ENCODE results near the gene SLC38A3. TPM values are rescaled to one million over a fixed set of nuclear protein-coding genes. Genes with fewer than 3 reads are reported as not detected.
A peak's percentile ranks its signal among the peaks of the same experiment; 100 is the strongest.

SLC38A3 gene
- total and polyA plus RNA-seq, 2 experiments from 2014 or later = 0.28 to 1.3 TPM

GRCh38 chr3:50167069-50167840 is 37.8 kb upstream of the SLC38A3 start:
- Histone ChIP-seq H4K20me1 (replicated peaks; ENCODE audit: insufficient read depth) (peaks cover 14% of the 10 kb centered on the region; the same call in 1 of the 2 replicates), H3K4me2 (0 out of 2 replicates have a peak overlapping the region, but pooled peaks have one; percentile 32), H3K27ac (ENCODE audit: low read depth) (no peak overlapping the region), H3K4me1 (ENCODE audit: insufficient read depth) (peaks cover 32% of the 10 kb centered on the region), H3K27me3 (ENCODE audit: insufficient read depth) (no peaks in the 10 kb centered on the region), H3K36me3 (ENCODE audit: insufficient read depth) (peaks cover 4% of the 10 kb centered on the region; the same call in 1 of the 2 replicates), H2AFZ (no peak overlapping the region), H3F3A (replicated peaks; ENCODE audit: low read depth) (no peaks in the 10 kb centered on the region), H3K9me2 (ENCODE audit: insufficient read depth) (no peaks in the 10 kb centered on the region), H3K79me2 (replicated peaks; ENCODE audit: insufficient read depth) (peaks cover 28% of the 10 kb centered on the region), H3K4me3 (no peak overlapping the region)
- no peak for DNase-seq (ENCODE audit: low spot score)
- no peak for ATAC-seq
- Mint-ChIP-seq H3K27me3 (ENCODE audit: insufficient read depth, low read depth, poor library complexity) (peaks cover 6% of the 10 kb centered on the region), H3K4me3 (peak overlapping the region; percentile 32; the same call in 1 of the 3 replicates), H3K9me3 (no peaks in the 10 kb centered on the region), H3K36me3 (ENCODE audit: low read depth) (peaks cover 15% of the 10 kb centered on the region; the same call in 2 of the 3 replicates), H3K4me1 (peaks cover 51% of the 10 kb centered on the region), H3K27ac (peak overlapping the region; percentile 90)
- TF ChIP-seq EZH2 (IDR thresholded peaks at IDR 0.05; ENCODE audit: low read depth, unreplicated experiment) = no peak
- TF ChIP-seq, protein P1, sequence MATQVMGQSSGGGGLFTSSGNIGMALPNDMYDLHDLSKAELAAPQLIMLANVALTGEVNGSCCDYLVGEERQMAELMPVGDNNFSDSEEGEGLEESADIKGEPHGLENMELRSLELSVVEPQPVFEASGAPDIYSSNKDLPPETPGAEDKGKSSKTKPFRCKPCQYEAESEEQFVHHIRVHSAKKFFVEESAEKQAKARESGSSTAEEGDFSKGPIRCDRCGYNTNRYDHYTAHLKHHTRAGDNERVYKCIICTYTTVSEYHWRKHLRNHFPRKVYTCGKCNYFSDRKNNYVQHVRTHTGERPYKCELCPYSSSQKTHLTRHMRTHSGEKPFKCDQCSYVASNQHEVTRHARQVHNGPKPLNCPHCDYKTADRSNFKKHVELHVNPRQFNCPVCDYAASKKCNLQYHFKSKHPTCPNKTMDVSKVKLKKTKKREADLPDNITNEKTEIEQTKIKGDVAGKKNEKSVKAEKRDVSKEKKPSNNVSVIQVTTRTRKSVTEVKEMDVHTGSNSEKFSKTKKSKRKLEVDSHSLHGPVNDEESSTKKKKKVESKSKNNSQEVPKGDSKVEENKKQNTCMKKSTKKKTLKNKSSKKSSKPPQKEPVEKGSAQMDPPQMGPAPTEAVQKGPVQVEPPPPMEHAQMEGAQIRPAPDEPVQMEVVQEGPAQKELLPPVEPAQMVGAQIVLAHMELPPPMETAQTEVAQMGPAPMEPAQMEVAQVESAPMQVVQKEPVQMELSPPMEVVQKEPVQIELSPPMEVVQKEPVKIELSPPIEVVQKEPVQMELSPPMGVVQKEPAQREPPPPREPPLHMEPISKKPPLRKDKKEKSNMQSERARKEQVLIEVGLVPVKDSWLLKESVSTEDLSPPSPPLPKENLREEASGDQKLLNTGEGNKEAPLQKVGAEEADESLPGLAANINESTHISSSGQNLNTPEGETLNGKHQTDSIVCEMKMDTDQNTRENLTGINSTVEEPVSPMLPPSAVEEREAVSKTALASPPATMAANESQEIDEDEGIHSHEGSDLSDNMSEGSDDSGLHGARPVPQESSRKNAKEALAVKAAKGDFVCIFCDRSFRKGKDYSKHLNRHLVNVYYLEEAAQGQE (IDR thresholded peaks at IDR 0.05; ENCODE audit: unreplicated experiment) = no peak
- TF ChIP-seq ZNF462 (CRISPR knock-in tag; IDR thresholded peaks at IDR 0.05) = no peak
- TF ChIP-seq CREB1 (CRISPR knock-in tag; IDR thresholded peaks at IDR 0.05; ENCODE audit: low read depth) = no peak
- no peak for TF ChIP-seq ETS1 (IDR thresholded peaks at IDR 0.05)
- no peak for TF ChIP-seq ZNF114 (CRISPR knock-in tag; IDR thresholded peaks at IDR 0.05)
- TF ChIP-seq NANOG (IDR thresholded peaks at IDR 0.05; ENCODE audit: borderline replicate concordance) = no peak
- no peak for TF ChIP-seq EZH2phosphoT487 (IDR thresholded peaks at IDR 0.05; ENCODE audit: unreplicated experiment)
- TF ChIP-seq, protein P2, sequence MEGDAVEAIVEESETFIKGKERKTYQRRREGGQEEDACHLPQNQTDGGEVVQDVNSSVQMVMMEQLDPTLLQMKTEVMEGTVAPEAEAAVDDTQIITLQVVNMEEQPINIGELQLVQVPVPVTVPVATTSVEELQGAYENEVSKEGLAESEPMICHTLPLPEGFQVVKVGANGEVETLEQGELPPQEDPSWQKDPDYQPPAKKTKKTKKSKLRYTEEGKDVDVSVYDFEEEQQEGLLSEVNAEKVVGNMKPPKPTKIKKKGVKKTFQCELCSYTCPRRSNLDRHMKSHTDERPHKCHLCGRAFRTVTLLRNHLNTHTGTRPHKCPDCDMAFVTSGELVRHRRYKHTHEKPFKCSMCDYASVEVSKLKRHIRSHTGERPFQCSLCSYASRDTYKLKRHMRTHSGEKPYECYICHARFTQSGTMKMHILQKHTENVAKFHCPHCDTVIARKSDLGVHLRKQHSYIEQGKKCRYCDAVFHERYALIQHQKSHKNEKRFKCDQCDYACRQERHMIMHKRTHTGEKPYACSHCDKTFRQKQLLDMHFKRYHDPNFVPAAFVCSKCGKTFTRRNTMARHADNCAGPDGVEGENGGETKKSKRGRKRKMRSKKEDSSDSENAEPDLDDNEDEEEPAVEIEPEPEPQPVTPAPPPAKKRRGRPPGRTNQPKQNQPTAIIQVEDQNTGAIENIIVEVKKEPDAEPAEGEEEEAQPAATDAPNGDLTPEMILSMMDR (conservative IDR thresholded peaks at IDR 0.05; ENCODE audit: low read depth in 2 of 2) = no peak

All from GM23338 (cell line).